Fibroblast of lung (primary cell): ENCODE measurements around the gene BSND. TPM values are rescaled to one million over a fixed set of nuclear protein-coding genes. Genes with fewer than 3 reads are reported as not detected.

Source experiments
- DNase-seq, 2 donors: peaks; one replicate each; pipeline versions ENCODE4 v3.0.0 to v3.0.0-alpha.2; 2010; ENCODE audit warnings: low read depth in 2 of 2
- H2AFZ ChIP-seq: 2 replicates; pipeline ENCODE4 v1.5.1; 2012; ENCODE audit warnings: low read length, control low read depth, inconsistent platforms
- H3K27ac ChIP-seq: 2 replicates; pipeline ENCODE4 v1.5.1; 2011; ENCODE audit warnings: low read length, control low read depth; ENCODE audit not compliant: insufficient read depth
- H3K27me3 ChIP-seq: 2 replicates; pipeline ENCODE4 v1.5.1; 2011; ENCODE audit warnings: mild to moderate bottlenecking, low read length; ENCODE audit not compliant: control insufficient read depth, insufficient read depth
- H3K36me3 ChIP-seq: 2 replicates; pipeline ENCODE4 v1.5.1; 2011; ENCODE audit warnings: low read length; ENCODE audit not compliant: control insufficient read depth, insufficient read depth
- H3K4me1 ChIP-seq: 2 replicates; pipeline ENCODE4 v1.5.1; 2011; ENCODE audit warnings: low read length; ENCODE audit not compliant: control insufficient read depth, insufficient read depth; ENCODE audit errors: extremely low read depth
- H3K4me2 ChIP-seq: 2 replicates; pipeline ENCODE4 v1.5.1; 2011; ENCODE audit warnings: low read length, control low read depth; ENCODE audit not compliant: insufficient read depth; ENCODE audit errors: extremely low read depth
- H3K4me3 ChIP-seq, 4 experiments: fragments of 200-600 bp in 1 of 4; sonication (generic) in 1 of 4; replicated peaks in 1 of 4; 2 replicates each; pipeline ENCODE4 v1.5.1; 2011 to 2016; ENCODE audit warnings: low read length in 4 of 4, low read depth in 3 of 4, mild to moderate bottlenecking in 3 of 4, control low read depth in 2 of 4, inconsistent platforms in 1 of 4, mixed read lengths in 1 of 4; ENCODE audit not compliant: insufficient read depth in 1 of 4; ENCODE audit errors: control extremely low read depth in 1 of 4
- H3K79me2 ChIP-seq: 2 replicates; pipeline ENCODE4 v1.5.1; 2012; ENCODE audit warnings: mild to moderate bottlenecking, low read length, inconsistent platforms; ENCODE audit not compliant: control insufficient read depth, insufficient read depth
- H3K9ac ChIP-seq: 2 replicates; pipeline ENCODE4 v1.5.1; 2011; ENCODE audit warnings: mild to moderate bottlenecking, low read length, control low read depth; ENCODE audit not compliant: insufficient read depth
- H3K9me3 ChIP-seq: 2 replicates; pipeline ENCODE4 v1.5.1; 2012; ENCODE audit warnings: low read depth, low read length; ENCODE audit not compliant: control insufficient read depth, insufficient read depth
- H4K20me1 ChIP-seq: 2 replicates; pipeline ENCODE4 v1.5.1; 2011; ENCODE audit warnings: low read length; ENCODE audit not compliant: control insufficient read depth, insufficient read depth; ENCODE audit errors: extremely low read depth
- EZH2 ChIP-seq: IDR thresholded peaks from 2 replicates; pipeline ENCODE4 v1.5.1; 2012; ENCODE audit warnings: low read length, control low read depth, mild to moderate bottlenecking; ENCODE audit errors: missing control alignments
- polyA minus RNA-seq: library from RNA; depleted of rRNA, polyadenylated mRNA; stranded (reverse); fragments of >200 nt; gene quantifications from 2 replicates; pipeline ENCODE4 v1.2.3, GENCODE V29; 2011; ENCODE audit warnings: low replicate concordance
- polyA plus RNA-seq, 2 donors: library from polyadenylated mRNA; depleted of rRNA in 1 of 2; stranded (reverse) in 1 of 2; unstranded in 1 of 2; fragments of >200 nt; gene quantifications; 2 replicates each; pipeline ENCODE4 v1.2.1, GENCODE V29; 2011 to 2012; ENCODE audit warnings: missing spikeins in 1 of 2
- total RNA-seq: library from RNA; depleted of rRNA; stranded (reverse); fragments of >200 nt; gene quantifications from 2 replicates; pipeline ENCODE4 v1.2.1, GENCODE V29; 2014
- TF ChIP-seq, protein P1 (sequence below), 2 donors: IDR thresholded peaks in 1 of 2; conservative IDR thresholded peaks in 1 of 2; 1 replicate in 1 of 2; 2 replicates in 1 of 2; pipeline ENCODE4 v1.5.1; 2011 to 2012; ENCODE audit warnings: low read length in 2 of 2, control low read depth in 1 of 2, inconsistent platforms in 1 of 2, low read depth in 1 of 2, mild to moderate bottlenecking in 1 of 2

BSND gene
- total RNA-seq (not detected in 2 replicates), polyA plus RNA-seq (not detected in 2 replicates), polyA minus RNA-seq (not detected in 2 replicates)
- polyA plus RNA-seq (2012), result not detected in 2 replicates

DNA sequence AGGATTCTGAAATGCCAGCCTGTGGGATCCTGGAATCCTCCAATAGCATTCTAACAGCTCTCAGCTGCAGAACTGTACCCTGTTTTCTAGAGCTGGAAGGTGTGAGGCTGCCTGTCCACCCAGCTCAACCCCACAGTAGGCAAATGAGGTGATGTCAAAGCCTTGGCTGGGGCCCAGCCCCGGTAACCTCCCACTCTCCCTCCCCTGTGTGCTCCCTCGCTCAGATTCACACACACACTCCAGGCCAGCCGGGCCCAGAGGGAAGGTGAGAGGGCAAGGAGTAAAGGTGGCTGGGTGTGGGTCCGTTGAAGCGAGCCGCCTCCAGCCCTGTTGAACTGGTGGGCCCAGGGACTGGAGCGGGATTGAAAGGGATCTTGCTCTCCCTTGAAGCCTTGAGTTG is at the start of gene BSND:
BSND (plus strand) TSS at position 257 of the 400 bp plus-strand sequence. CDS start 254 bp downstream, outside the sequence.
- H3K36me3 ChIP-seq, result no peaks in the 10 kb centered on the region
- peaks cover 48% of the 10 kb centered on the region for H3K27me3 ChIP-seq
- H4K20me1 ChIP-seq, result no peaks in the 10 kb centered on the region
- TF ChIP-seq EZH2, result no peak
- TF ChIP-seq, protein P1, sequence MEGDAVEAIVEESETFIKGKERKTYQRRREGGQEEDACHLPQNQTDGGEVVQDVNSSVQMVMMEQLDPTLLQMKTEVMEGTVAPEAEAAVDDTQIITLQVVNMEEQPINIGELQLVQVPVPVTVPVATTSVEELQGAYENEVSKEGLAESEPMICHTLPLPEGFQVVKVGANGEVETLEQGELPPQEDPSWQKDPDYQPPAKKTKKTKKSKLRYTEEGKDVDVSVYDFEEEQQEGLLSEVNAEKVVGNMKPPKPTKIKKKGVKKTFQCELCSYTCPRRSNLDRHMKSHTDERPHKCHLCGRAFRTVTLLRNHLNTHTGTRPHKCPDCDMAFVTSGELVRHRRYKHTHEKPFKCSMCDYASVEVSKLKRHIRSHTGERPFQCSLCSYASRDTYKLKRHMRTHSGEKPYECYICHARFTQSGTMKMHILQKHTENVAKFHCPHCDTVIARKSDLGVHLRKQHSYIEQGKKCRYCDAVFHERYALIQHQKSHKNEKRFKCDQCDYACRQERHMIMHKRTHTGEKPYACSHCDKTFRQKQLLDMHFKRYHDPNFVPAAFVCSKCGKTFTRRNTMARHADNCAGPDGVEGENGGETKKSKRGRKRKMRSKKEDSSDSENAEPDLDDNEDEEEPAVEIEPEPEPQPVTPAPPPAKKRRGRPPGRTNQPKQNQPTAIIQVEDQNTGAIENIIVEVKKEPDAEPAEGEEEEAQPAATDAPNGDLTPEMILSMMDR (conservative IDR thresholded peaks at IDR 0.05 in 1 of 2, IDR thresholded peaks at IDR 0.05 in 1 of 2; ENCODE audit: low read depth in 1 of 2, low read length in 2 of 2), result no peak
- no peak within 1 kb of the TSS for H2AFZ ChIP-seq
- no peaks in the 10 kb centered on the region for H3K9me3 ChIP-seq
- H3K4me2 ChIP-seq, result no peak within 1 kb of the TSS
- H3K27ac ChIP-seq, result no peak within 1 kb of the TSS
- no peaks in the 10 kb centered on the region for H3K79me2 ChIP-seq
- H3K4me1 ChIP-seq, result peaks cover 2% of the 10 kb centered on the region
- DNase-seq, result no peak
- no peak within 1 kb of the TSS for H3K9ac ChIP-seq
- H3K4me3 ChIP-seq, result no peak within 1 kb of the TSS

DNA sequence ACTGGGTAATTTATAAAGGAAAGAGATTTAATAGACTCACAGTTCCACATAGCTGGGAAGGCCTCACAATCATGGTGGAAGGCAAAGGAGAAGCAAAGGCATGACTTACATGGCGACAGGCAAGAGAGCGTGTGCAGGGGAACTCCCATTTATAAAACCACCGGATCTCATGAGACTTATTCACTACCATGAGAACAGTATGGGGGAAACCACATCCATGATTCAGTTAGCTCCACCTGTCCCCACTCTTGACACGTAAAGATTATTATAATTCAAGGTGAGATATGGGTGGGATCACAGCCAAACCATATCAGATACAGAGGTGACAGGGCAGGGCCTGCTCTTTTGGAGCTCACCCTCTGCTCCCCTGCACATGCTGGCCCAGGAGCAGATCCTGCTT is 49.7 kb upstream of the BSND start:
- Histone ChIP-seq H3K4me2 (no peak overlapping the region), H4K20me1 (no peaks in the 10 kb centered on the region), H3K4me3 (no peak overlapping the region), H2AFZ (no peak overlapping the region), H3K27me3 (no peaks in the 10 kb centered on the region), H3K27ac (no peak overlapping the region), H3K79me2 (no peaks in the 10 kb centered on the region), H3K9ac (no peak overlapping the region), H3K9me3 (no peaks in the 10 kb centered on the region), H3K36me3 (no peaks in the 10 kb centered on the region), H3K4me1 (peaks cover 6% of the 10 kb centered on the region)
- no peak for DNase-seq
- TF ChIP-seq EZH2, result no peak
- TF ChIP-seq, protein P1 (conservative IDR thresholded peaks at IDR 0.05 in 1 of 2, IDR thresholded peaks at IDR 0.05 in 1 of 2; ENCODE audit: low read depth in 1 of 2, low read length in 2 of 2), result no peak

DNA sequence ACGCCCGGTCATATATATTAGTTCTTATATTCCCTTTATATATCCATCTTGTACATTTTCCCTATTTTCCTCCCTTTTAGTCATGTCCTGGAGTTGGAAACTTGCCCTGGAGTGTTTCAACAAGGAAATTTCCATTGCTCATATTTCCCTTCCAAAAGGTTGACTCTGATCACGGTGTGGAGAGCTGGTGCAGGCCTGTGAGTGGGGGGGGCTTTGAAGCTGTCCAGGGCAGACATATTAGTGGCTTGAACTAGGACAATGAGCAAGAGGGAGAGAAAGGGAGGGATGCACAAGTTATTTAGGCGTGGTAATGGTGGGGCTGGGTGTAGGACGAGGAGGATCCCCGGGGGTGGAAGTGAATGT is 48.7 kb upstream of the BSND start:
- H2AFZ ChIP-seq, result peak overlapping the region; percentile 93
- H4K20me1 ChIP-seq, result no peaks in the 10 kb centered on the region
- H3K27me3 ChIP-seq, result no peaks in the 10 kb centered on the region
- no peak overlapping the region for H3K4me3 ChIP-seq
- H3K9ac ChIP-seq, result no peak overlapping the region
- TF ChIP-seq EZH2, result no peak
- TF ChIP-seq, protein P1 (conservative IDR thresholded peaks at IDR 0.05 in 1 of 2, IDR thresholded peaks at IDR 0.05 in 1 of 2; ENCODE audit: low read depth in 1 of 2, low read length in 2 of 2), result no peak
- DNase-seq, result peak; percentile 21 to 43
- H3K79me2 ChIP-seq, result no peaks in the 10 kb centered on the region
- no peaks in the 10 kb centered on the region for H3K9me3 ChIP-seq
- H3K27ac ChIP-seq, result no peak overlapping the region
- H3K36me3 ChIP-seq, result no peaks in the 10 kb centered on the region
- H3K4me1 ChIP-seq, result peaks cover 6% of the 10 kb centered on the region
- H3K4me2 ChIP-seq, result peak overlapping the region; percentile 59
